SU-DHL-6 (cell line): ENCODE data around the gene TP53BP1.

ENCODE experiments used
- H2AFZ ChIP-seq: fragments of 200-600 bp; sonication (generic); 2 replicates; pipeline ENCODE4 v1.6.1; 2014; ENCODE audit warnings: low read depth, mild to moderate bottlenecking, moderate library complexity, mixed read lengths, antibody characterized with exemption, low read length; ENCODE audit not compliant: severe bottlenecking
- H3F3A ChIP-seq: fragments of 200-600 bp; shearing (Covaris generic); 2 replicates; pipeline ENCODE4 v1.6.0; 2016; ENCODE audit warnings: antibody characterized with exemption, mild to moderate bottlenecking; ENCODE audit not compliant: insufficient read depth
- H3K27ac ChIP-seq: fragments of 200-600 bp; sonication (generic); 2 replicates; pipeline ENCODE4 v1.5.1; 2016; ENCODE audit warnings: low read depth, mild to moderate bottlenecking, low read length, moderate library complexity, mixed read lengths
- H3K27me3 ChIP-seq: fragments of 200-600 bp; sonication (generic), shearing (Covaris generic); 2 replicates; pipeline ENCODE4 v1.6.0; 2014; ENCODE audit warnings: mild to moderate bottlenecking, low read length
- H3K36me3 ChIP-seq: fragments of 200-600 bp; sonication (generic); 2 replicates; pipeline ENCODE4 v1.6.1; 2014; ENCODE audit warnings: mild to moderate bottlenecking, low read length, mixed read lengths
- H3K4me2 ChIP-seq: fragments of 300-600, 200-600 bp; shearing (Covaris generic), sonication (generic); 2 replicates; pipeline ENCODE4 v1.6.0; 2014; ENCODE audit warnings: low read length, low read depth, mild to moderate bottlenecking; ENCODE audit not compliant: poor library complexity, severe bottlenecking
- H3K4me3 ChIP-seq: fragments of 200-600 bp; sonication (generic); 2 replicates; pipeline ENCODE4 v1.5.1; 2014; ENCODE audit warnings: antibody characterized with exemption, low read length, mild to moderate bottlenecking, mixed read lengths; ENCODE audit not compliant: insufficient read depth, poor library complexity, severe bottlenecking
- H3K79me2 ChIP-seq: fragments of 200-600 bp; sonication (generic); 2 replicates; pipeline ENCODE4 v1.6.1; 2014; ENCODE audit warnings: mild to moderate bottlenecking, low read length, moderate library complexity; ENCODE audit not compliant: insufficient read depth
- H3K9ac ChIP-seq: fragments of 200-600 bp; sonication (generic); 2 replicates; pipeline ENCODE4 v1.7.0; 2014; ENCODE audit warnings: mild to moderate bottlenecking, low read length
- H3K9me2 ChIP-seq: fragments of 200-600 bp; sonication (generic); replicated peaks from 2 replicates; pipeline ENCODE4 v1.6.1; 2014; ENCODE audit warnings: low read length; ENCODE audit not compliant: insufficient read depth
- H3K9me3 ChIP-seq: fragments of 200-600 bp; sonication (generic); 2 replicates; pipeline ENCODE4 v1.6.1; 2014; ENCODE audit warnings: low read length, mixed read lengths; ENCODE audit not compliant: insufficient read depth
- H4K20me1 ChIP-seq: fragments of 200-600 bp; sonication (generic); 2 replicates; pipeline ENCODE4 v1.6.1; 2014; ENCODE audit warnings: low read depth, mild to moderate bottlenecking, antibody characterized with exemption, low read length, moderate library complexity, mixed read lengths
- EZH2phosphoT487 ChIP-seq: fragments of 200-600 bp; sonication (generic), shearing (Covaris generic); conservative IDR thresholded peaks from 2 replicates; pipeline ENCODE4 v1.6.1; 2018; ENCODE audit warnings: mild to moderate bottlenecking, antibody characterized with exemption, low read length, moderate library complexity, mixed read lengths
- TF ChIP-seq, protein P1 (sequence below): fragments of 200-600 bp; sonication (generic); IDR thresholded peaks from one replicate; pipeline ENCODE4 v1.5.1; 2017; ENCODE audit warnings: antibody characterized with exemption, mild to moderate bottlenecking, low read length, moderate library complexity; ENCODE audit not compliant: insufficient read depth, poor library complexity, severe bottlenecking

TP53BP1 gene

DNA sequence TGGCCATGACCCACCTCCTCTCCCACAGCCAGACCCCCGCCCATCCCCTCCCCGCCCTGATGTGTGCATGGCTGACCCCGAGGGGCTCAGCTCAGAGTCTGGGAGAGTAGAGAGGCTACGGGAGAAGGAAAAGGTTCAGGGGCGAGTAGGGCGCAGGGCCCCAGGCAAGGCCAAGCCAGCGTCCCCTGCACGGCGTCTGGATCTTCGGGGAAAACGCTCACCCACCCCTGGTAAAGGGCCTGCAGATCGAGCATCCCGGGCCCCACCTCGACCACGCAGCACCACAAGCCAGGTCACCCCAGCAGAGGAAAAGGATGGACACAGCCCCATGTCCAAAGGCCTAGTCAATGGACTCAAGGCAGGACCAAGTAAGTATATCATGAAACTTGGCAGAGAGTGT, 36.2 kb upstream of the TP53BP1 start:
- H3K4me3 ChIP-seq, result no peak overlapping the region
- no peak overlapping the region for H3K9ac ChIP-seq
- H3K4me2 ChIP-seq, result no peak overlapping the region
- no peaks in the 10 kb centered on the region for H3K27me3 ChIP-seq
- no peak overlapping the region for H2AFZ ChIP-seq
- H3K36me3 ChIP-seq, result no peaks in the 10 kb centered on the region
- H3K9me3 ChIP-seq, result no peaks in the 10 kb centered on the region
- no peak overlapping the region for H3K27ac ChIP-seq
- no peaks in the 10 kb centered on the region for H3F3A ChIP-seq
- no peaks in the 10 kb centered on the region for H4K20me1 ChIP-seq
- no peaks in the 10 kb centered on the region for H3K9me2 ChIP-seq
- H3K79me2 ChIP-seq, result no peaks in the 10 kb centered on the region
- no peak for TF ChIP-seq EZH2phosphoT487
- TF ChIP-seq, protein P1, sequence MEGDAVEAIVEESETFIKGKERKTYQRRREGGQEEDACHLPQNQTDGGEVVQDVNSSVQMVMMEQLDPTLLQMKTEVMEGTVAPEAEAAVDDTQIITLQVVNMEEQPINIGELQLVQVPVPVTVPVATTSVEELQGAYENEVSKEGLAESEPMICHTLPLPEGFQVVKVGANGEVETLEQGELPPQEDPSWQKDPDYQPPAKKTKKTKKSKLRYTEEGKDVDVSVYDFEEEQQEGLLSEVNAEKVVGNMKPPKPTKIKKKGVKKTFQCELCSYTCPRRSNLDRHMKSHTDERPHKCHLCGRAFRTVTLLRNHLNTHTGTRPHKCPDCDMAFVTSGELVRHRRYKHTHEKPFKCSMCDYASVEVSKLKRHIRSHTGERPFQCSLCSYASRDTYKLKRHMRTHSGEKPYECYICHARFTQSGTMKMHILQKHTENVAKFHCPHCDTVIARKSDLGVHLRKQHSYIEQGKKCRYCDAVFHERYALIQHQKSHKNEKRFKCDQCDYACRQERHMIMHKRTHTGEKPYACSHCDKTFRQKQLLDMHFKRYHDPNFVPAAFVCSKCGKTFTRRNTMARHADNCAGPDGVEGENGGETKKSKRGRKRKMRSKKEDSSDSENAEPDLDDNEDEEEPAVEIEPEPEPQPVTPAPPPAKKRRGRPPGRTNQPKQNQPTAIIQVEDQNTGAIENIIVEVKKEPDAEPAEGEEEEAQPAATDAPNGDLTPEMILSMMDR, result no peak

GRCh38 chr15:43528542-43529007, 35.6 kb upstream of the TP53BP1 start:
- no peaks in the 10 kb centered on the region for H3F3A ChIP-seq
- no peaks in the 10 kb centered on the region for H4K20me1 ChIP-seq
- H3K9me2 ChIP-seq, result no peaks in the 10 kb centered on the region
- no peak overlapping the region for H2AFZ ChIP-seq
- no peaks in the 10 kb centered on the region for H3K36me3 ChIP-seq
- no peaks in the 10 kb centered on the region for H3K27me3 ChIP-seq
- no peaks in the 10 kb centered on the region for H3K79me2 ChIP-seq
- no peak overlapping the region for H3K4me2 ChIP-seq
- no peak overlapping the region for H3K4me3 ChIP-seq
- no peak overlapping the region for H3K9ac ChIP-seq
- no peak for TF ChIP-seq EZH2phosphoT487
- TF ChIP-seq, protein P1, result no peak
- no peaks in the 10 kb centered on the region for H3K9me3 ChIP-seq
- no peak overlapping the region for H3K27ac ChIP-seq

GRCh38 chr15:43527802-43528541, 35.0 kb upstream of the TP53BP1 start:
- no peak overlapping the region for H3K27ac ChIP-seq
- no peaks in the 10 kb centered on the region for H3K79me2 ChIP-seq
- H3K36me3 ChIP-seq, result no peaks in the 10 kb centered on the region
- TF ChIP-seq, protein P1, result no peak
- TF ChIP-seq EZH2phosphoT487, result no peak
- H3F3A ChIP-seq, result no peaks in the 10 kb centered on the region
- no peak overlapping the region for H3K4me3 ChIP-seq
- no peak overlapping the region for H2AFZ ChIP-seq
- H3K9ac ChIP-seq, result no peak overlapping the region
- H4K20me1 ChIP-seq, result no peaks in the 10 kb centered on the region
- H3K4me2 ChIP-seq, result no peak overlapping the region
- no peaks in the 10 kb centered on the region for H3K9me3 ChIP-seq
- H3K27me3 ChIP-seq, result no peaks in the 10 kb centered on the region
- H3K9me2 ChIP-seq, result no peaks in the 10 kb centered on the region
